ENCODE results near the gene CHRNA4. TPM values are rescaled to one million over a fixed set of nuclear protein-coding genes. Genes with fewer than 3 reads are reported as not detected.

The CHRNA4 gene
- total RNA-seq, 1 donor from 2014 or later: 1.8 TPM

DNA sequence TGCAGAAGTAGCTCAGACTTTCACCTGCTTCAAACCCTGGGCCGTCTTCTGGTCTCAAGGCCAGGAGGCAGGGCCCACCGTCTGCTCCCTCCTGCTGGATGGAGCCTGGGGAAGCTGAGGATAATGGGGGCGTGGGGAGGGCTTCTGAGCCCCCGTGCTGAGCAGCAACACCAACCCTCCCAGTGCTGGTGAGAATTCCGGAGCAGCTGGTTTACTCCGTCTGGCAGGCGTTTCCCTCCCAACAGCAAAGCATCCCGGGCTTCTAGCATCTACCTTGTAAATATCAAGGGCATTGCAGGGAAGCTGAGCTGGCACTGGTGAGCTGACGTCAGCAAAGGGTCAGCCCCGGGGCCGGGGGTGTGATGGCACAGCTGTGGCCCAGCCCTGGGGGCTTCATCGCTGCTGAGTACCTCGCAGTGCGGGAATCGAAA, 16.8 kb upstream of the CHRNA4 start:
- no peak for DNase-seq

DNA sequence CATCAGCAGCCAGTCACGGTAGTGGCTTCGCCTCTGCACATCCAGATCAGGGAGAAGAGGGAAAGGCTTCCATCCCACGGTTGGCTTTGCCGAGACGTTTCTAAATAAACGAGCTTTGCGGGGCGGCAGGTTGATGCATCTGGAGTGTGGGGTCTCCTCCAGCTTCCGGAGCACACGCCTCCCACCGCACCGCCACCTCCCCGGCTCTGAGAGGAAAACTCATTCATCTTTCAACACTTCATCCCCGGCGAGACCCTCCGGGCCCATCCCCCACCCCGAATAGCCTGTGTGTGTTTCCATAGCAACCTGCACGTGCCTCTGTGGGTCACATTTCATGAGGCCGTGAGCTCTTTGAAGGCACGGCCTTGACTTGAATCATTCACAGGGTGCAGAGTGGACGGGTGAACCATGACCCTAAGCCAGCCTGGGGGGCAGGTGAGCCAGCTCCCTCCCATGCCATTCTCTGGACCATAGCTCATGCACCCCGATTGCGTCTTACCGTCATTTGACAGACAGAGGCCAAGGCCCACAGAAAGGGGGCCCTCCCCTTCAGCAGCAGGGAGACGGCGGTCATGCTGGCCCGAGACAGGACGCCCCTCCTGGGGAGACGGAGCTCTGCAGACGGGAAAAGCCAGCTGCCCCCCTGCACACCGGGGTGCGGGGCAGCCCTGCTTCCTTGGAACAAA, 16.2 kb upstream of the CHRNA4 start:
- DNase-seq: no peak

GRCh38 chr20:63376283-63377250, 15.4 kb upstream of the CHRNA4 start:
- DNase-seq: no peak

- DNase-seq: no peak
These were observed 14.3 kb upstream of the CHRNA4 start for GRCh38 chr20:63375438-63375837.

- no peak for DNase-seq
These were observed 13.4 kb upstream of the CHRNA4 start for GRCh38 chr20:63374504-63374903.

- no peak for DNase-seq
These were observed 12.8 kb upstream of the CHRNA4 start for GRCh38 chr20:63373996-63374395.

DNA sequence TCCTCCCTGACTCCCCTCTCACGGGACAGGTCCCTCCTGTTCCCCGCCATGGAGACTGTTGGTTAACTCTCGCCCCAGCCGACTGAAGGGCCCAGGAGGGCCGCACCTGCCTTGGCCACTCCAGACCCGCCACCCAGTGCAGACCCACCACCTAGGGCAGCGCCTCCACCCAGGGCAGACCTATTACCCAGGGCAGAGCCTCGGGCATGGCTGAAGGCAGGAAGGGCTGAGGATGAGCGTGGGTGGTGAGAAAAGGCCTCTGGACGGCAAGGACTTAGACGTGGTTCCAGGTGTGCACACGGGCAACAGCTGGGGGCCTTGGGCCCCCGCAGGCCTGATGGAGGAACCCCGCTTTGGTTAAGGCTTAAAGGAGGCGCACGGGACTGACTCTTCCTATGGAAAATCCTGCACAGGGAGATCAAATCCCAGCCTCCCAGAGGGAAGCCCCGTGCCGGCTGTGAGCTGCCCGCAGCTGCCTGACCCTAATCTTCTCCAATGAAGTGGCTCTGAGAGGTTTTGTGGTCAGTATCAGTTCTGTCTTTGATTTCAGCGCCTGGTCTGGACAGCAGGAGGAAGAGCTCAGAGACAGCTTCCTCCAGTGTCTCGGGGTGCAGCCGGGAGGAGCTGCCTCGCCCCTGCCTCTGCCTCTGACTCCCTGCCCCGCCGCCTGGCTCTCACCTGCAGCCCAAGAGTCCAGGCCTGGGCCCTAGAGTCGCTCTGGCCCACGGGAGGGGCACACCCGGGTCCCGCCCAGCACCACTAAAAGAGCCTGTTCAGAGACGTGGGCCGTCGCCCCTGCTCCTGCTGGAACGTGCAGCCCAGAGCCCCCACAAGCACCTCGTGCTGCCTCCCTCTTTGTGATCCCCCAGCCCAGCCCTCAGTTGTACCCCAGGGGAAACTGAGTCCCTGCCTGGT, 12.1 kb upstream of the CHRNA4 start:
- no peak for DNase-seq

- no peak for DNase-seq
These were observed 10.2 kb upstream of the CHRNA4 start for GRCh38 chr20:63371291-63371865.

GRCh38 chr20:63370618-63371187, 9.6 kb upstream of the CHRNA4 start:
- no peak for DNase-seq

GRCh38 chr20:63369724-63370617, 8.8 kb upstream of the CHRNA4 start:
- DNase-seq: no peak

- no peak for DNase-seq
These were observed 7.9 kb upstream of the CHRNA4 start for GRCh38 chr20:63369024-63369530.

DNA sequence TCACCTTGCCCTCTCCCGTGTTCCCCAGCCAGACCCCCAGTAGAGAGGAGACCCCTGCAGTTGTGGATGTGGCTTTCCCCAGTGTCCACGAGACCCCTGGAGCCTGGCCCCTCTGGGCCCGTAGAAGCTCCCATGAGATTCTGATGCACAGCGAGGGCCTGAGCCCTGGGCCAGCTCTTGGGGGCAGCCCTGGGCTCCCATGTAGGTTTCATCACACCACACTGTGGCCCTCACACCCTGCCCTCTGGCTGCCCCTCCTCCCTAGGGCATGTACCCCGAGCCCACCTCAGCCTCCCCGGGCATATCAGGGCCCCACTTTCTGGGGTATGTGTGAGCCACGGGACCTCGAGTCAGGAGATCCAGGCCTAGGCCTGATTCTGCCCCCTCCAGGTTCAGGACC, 7.0 kb upstream of the CHRNA4 start:
- DNase-seq: no peak

DNA sequence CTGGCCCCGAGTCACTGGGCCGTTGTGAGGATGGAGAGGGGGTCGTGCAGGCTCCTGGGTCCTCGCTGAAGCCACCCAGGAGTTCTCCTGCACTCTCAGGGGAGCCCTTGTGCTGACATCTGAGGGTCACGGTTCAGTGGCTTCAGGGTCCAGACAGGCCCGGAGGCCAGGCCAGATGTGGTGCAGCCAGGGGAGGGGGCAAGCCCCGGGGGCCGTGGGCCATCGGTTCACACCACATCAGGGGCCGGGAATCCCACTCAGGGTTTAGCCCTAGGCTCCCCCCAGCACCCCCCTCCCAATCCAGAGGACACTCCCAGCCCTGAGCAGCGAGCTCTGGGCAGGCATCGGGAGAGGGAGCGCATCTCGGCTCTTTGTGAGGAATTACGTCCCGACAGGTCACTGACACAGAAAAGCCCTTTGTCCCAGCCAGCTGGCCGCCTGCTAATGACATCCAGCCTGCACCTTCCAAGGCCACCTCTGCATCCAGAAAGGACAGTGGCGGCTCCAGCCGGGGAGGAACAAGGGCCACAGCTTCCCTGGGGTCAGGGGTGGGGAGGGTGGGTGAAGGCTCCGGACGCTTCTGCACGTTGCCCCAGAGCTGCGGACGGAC, 6.4 kb upstream of the CHRNA4 start:
- no peak for DNase-seq

DNA sequence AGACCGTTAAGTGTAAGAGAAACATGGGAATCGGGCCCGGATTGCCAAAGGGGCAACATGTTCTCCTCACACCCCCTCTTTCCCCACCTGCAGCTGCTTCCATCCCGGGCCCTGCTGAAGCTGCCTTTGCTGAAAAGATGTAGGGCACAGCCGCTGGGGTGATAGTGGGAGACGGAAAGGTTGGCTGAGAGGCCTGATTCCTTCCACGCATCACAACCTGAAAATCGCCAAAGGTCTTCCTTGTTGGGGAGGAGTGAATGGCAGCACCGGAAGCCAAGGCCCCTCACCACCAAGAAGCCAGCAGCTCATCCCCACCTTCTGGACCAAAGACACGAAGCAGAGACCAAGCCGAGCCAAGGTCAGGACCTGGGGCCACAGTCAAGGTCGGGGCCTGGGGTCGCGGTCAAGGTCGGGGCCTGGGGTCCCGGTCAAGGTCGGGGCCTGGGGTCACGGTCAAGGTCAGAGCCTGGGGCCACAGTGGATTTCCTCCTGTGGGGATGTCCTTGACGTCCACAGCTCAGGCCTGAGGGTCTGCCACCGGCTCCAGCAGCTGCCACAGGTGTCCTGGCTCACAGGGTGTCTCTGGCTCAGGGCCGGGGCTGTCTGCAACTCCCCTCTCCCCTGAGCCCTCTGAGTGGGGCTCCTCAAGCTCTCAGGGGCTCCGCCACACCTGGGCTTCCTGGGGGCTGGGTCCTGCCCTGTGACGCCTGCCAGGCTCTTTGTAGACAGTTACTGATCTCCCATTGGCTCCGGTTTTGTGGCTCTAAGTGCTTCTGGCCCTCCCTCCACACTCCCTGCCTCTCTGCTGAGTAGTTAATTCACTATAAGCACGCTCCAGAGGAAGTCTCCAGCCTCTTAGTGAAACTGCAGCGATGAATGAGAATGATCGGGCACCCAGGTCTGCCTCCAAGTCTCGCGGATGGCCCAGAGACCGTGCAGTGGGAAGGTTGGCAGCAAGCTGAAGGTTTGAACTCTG, 5.5 kb upstream of the CHRNA4 start:
- no peak for DNase-seq

GRCh38 chr20:63365601-63366389, 4.6 kb upstream of the CHRNA4 start:
- no peak for DNase-seq

DNA sequence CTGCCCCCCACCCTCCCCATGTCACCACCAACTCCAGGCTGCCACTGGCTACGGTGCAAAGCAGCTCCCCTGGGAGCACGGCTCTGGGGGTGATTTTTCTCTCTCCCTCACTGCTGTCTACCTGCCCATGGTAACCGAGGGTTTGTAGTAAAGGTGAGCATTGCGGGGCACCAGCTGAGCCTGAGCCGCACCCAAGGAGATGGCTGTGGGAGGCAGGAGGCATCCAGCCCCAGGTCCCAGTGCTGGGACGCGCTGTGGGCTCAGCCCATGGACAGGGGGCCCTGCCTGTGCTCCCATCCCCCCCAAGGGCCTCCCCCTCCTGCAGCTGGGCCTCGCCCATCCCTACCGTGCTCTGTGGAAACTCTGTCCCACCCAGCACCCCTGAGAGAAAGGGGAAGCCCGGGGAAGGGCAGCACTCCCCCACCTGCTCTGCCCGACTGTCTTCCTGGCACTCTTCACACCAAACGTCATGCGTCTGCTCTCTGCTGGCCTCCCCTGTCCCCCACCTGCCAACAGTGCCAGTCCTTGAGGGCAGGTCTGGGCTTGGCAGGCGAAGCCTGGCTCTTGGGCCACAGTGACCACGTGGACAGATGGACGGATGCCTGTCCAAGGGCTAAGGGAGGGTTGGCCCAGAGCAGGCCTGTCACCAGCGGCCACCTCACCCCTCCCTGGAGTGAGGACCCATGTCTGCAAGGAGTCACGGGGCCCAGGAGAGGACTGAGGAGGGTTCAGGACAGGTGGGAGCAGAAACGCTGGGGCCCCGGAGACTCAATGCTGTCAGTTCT, 3.8 kb upstream of the CHRNA4 start:
- DNase-seq: no peak

Measured in tongue (tissue), 2 donors.